ENCODE data around the gene PTPRB. TPM values are rescaled to one million over a fixed set of nuclear protein-coding genes. Genes with fewer than 3 reads are reported as not detected.

Gene PTPRB
- total and polyA plus RNA-seq, 2 of the 8 experiments (the other 6 are each of a cell fraction or from before 2014, with no cell fraction given) = 0.36 to 0.58 TPM

GRCh38 chr12:70618371-70618770 lies 18.9 kb downstream of the PTPRB start:
- no peaks in the 10 kb centered on the region for H4K20me1 ChIP-seq (replicated peaks in 1 of 2; ENCODE audit: control insufficient read depth in 1 of 2, insufficient read depth in 2 of 2, low read length in 2 of 2)
- no peak overlapping the region for H4K91ac ChIP-seq (replicated peaks; ENCODE audit: insufficient read length, low read length)
- H3K79me2 ChIP-seq (ENCODE audit: control insufficient read depth in 1 of 2, insufficient read depth in 2 of 2, low read length in 2 of 2) = no peaks in the 10 kb centered on the region
- no peak overlapping the region for H3K18ac ChIP-seq (ENCODE audit: extremely low read depth, low read length)
- H2BK20ac ChIP-seq (ENCODE audit: low read length) = no peak overlapping the region
- no peak overlapping the region for H2AFZ ChIP-seq (ENCODE audit: low read length)
- POLR2A ChIA-PET (ENCODE audit: partially characterized antibody) = no interaction called here
- no peak overlapping the region for H2AK5ac ChIP-seq (ENCODE audit: low read depth, low read length)
- H4K8ac ChIP-seq (ENCODE audit: extremely low read depth, insufficient read depth, low read length) = no peak overlapping the region
- H3K9ac ChIP-seq (replicated peaks in 1 of 4; ENCODE audit: extremely low read depth in 1 of 4, low read depth in 3 of 4, low read length in 3 of 4) = no peak overlapping the region
- no peaks in the 10 kb centered on the region; the same call in 1 of the 2 replicates for H3K23me2 ChIP-seq (ENCODE audit: low read depth, low read length)
- H2BK15ac ChIP-seq (ENCODE audit: low read length) = no peak overlapping the region
- no peak overlapping the region for H2BK5ac ChIP-seq (ENCODE audit: low read depth, low read length)
- no peak overlapping the region for H2BK120ac ChIP-seq (replicated peaks; ENCODE audit: low read depth, low read length)
- H3K4me3 ChIP-seq (ENCODE audit: extremely low read depth in 1 of 4, insufficient read depth in 2 of 4, low read depth in 3 of 4, low read length in 4 of 4) = no peak overlapping the region
- no peak overlapping the region for H3K23ac ChIP-seq (ENCODE audit: insufficient read length)
- H3K79me1 ChIP-seq (ENCODE audit: low read depth, low read length) = no peaks in the 10 kb centered on the region
- H3K9me3 ChIP-seq (ENCODE audit: insufficient read depth in 2 of 2, low read depth in 1 of 2, low read length in 1 of 2) = no peaks in the 10 kb centered on the region
- CTCF ChIA-PET (ENCODE audit: partially characterized antibody) = no interaction called here
- no peaks in the 10 kb centered on the region for H3K27me3 ChIP-seq (replicated peaks in 1 of 4; ENCODE audit: control insufficient read depth in 3 of 4, extremely low read depth in 1 of 4, insufficient read depth in 3 of 4, low read length in 3 of 4)
- H3K4ac ChIP-seq (replicated peaks; ENCODE audit: insufficient read length, low read depth, low read length) = no peak overlapping the region
- TF ChIP-seq TAF1 (IDR thresholded peaks at IDR 0.05; ENCODE audit: low read depth, low read length) (no peak), BCL11A (IDR thresholded peaks at IDR 0.05; ENCODE audit: low read depth in 2 of 2, low read length in 2 of 2) (no peak), CREB1 (IDR thresholded peaks at IDR 0.05) (no peak), EZH2 (IDR thresholded peaks at IDR 0.05; ENCODE audit: low read depth, low read length, severe bottlenecking) (no peak), BACH1 (IDR thresholded peaks at IDR 0.05; ENCODE audit: low read length) (no peak), RNF2 (IDR thresholded peaks at IDR 0.05; ENCODE audit: borderline replicate concordance, low read depth, low read length, missing control alignments, poor library complexity, severe bottlenecking) (no peak), SIX5 (IDR thresholded peaks at IDR 0.05; ENCODE audit: low read depth, low read length) (no peak), GABPA (IDR thresholded peaks at IDR 0.05; ENCODE audit: borderline replicate concordance, insufficient read depth, low read length) (no peak), CEBPB (IDR thresholded peaks at IDR 0.05; ENCODE audit: low read depth, low read length) (no peak), MAX (IDR thresholded peaks at IDR 0.05) (no peak), E2F6 (IDR thresholded peaks at IDR 0.05) (no peak)
- H3K27ac ChIP-seq (ENCODE audit: low read depth, low read length) = no peak overlapping the region
- 90% methylated on average over 4 of the region's 4 CpGs; no CpG with 5 or more reads in 1 of the 2 experiments for WGBS, 2 experiments (ENCODE audit: extremely low coverage in 1 of 2, insufficient coverage in 1 of 2, insufficient read length in 1 of 2, insufficient replicate concordance in 2 of 2, low coverage in 1 of 2, low lambda C conversion rate in 2 of 2, missing lambda C conversion rate in 1 of 2)
- FAIRE-seq = no peak
- no peak for DNase-seq (ENCODE audit: low read depth in 1 of 2, low spot score in 2 of 2)
- no peak overlapping the region for H3K14ac ChIP-seq (ENCODE audit: insufficient read length)
- H3K36me3 ChIP-seq (ENCODE audit: control insufficient read depth in 2 of 4, insufficient read depth in 4 of 4, low read length in 3 of 4) = no peaks in the 10 kb centered on the region
- H4K5ac ChIP-seq (ENCODE audit: insufficient read length, low read depth, low read length) = no peak overlapping the region
- H3K4me1 ChIP-seq (replicated peaks in 1 of 4; ENCODE audit: control insufficient read depth in 3 of 4, insufficient read depth in 4 of 4, low read length in 3 of 4) = no peaks in the 10 kb centered on the region; a peak in 1 of 7 replicates
- no peak overlapping the region for H3K56ac ChIP-seq (replicated peaks; ENCODE audit: insufficient read length, low read depth, low read length)
- no peak overlapping the region for H2BK12ac ChIP-seq (ENCODE audit: low read depth, low read length)
- no peak overlapping the region for H3K4me2 ChIP-seq (ENCODE audit: insufficient read depth in 1 of 2, low read depth in 2 of 2, low read length in 2 of 2)

Measured in H1 (cell line).